ENCODE results near the gene CCDC187. TPM values are rescaled to one million over a fixed set of nuclear protein-coding genes. Genes with fewer than 3 reads are reported as not detected.

CCDC187 gene
- total and polyA plus RNA-seq, 12 donors: 0.02 to 0.07 (median 0.03) TPM; not detected in 8

GRCh38 chr9:136312436-136312835 is 8.5 kb upstream of the CCDC187 start:
- Histone ChIP-seq H3K36me3 (no peaks in the 10 kb centered on the region), H3K9me3 (peaks cover 0 to 18% (median 4%) of the 10 kb centered on the region in 11 donors), H3K27ac (no peak overlapping the region), H3K27me3 (peaks cover 0 to 34% (median 25%) of the 10 kb centered on the region in 7 donors), H3K4me3 (no peak overlapping the region), H3K4me1 (no peaks in the 10 kb centered on the region)
- TF ChIP-seq CTCF (IDR thresholded peaks at IDR 0.05): peak; percentile 31 to 68 (median 61)
- ATAC-seq: peak in 7 of 8 donors; percentile 71 to 82 (median 76)
- DNase-seq: peak in 1 of 2 donors; percentile 56
- WGBS, 2 donors: 57 to 61% methylated on average over 12 of the region's 12 CpGs
- intact Hi-C loops (cut with DNase I): loop anchor here in 6 of 10 donors (1.0 to 10.0 kb wide), 4 partner anchors 51 to 92 kb away; partner anchors contain the start of genes SNAPC4 (in 5 of the 6) and DNLZ (in 1 of the 6)

DNA sequence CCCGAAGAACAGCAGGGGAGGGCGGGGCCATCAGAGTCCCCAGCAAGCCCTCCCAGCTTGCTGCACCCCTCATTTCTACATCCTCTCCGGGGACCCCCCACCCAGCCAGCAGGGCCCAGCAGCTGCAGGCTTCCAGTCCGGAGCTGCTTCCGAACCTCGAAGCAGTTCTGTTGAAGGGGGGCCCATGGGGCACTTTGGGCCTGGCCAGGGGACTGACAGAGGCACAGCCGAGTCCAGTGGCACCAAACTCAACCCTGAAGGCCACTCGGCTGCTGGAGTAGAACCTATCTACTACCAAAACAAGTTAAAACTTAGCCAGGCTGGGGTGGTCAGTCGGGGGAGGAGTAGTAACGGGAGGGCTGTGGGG is 8.1 kb upstream of the CCDC187 start:
- peaks cover 0 to 34% (median 25%) of the 10 kb centered on the region in 7 donors for H3K27me3 ChIP-seq
- H3K4me1 ChIP-seq: no peaks in the 10 kb centered on the region
- intact Hi-C loops (cut with DNase I): loop anchor here in 6 of 10 donors (1.0 to 10.0 kb wide), 4 partner anchors 51 to 93 kb away; partner anchors contain the start of genes SNAPC4 (in 5 of the 6) and DNLZ (in 1 of the 6)
- no peak for DNase-seq
- peaks cover 0 to 18% (median 4%) of the 10 kb centered on the region in 11 donors for H3K9me3 ChIP-seq
- H3K4me3 ChIP-seq: no peak overlapping the region
- 62 to 76% methylated on average over 8 to 10 of the region's 10 CpGs for WGBS, 2 donors
- no peak for TF ChIP-seq CTCF (IDR thresholded peaks at IDR 0.05)
- ATAC-seq: peak in 1 of 8 donors; percentile 4
- H3K36me3 ChIP-seq: no peaks in the 10 kb centered on the region
- no peak overlapping the region for H3K27ac ChIP-seq

GRCh38 chr9:136311051-136312008 is 7.4 kb upstream of the CCDC187 start:
- WGBS, 2 donors: 55 to 60% methylated on average over 23 of the region's 23 CpGs
- H3K9me3 ChIP-seq: peaks cover 0 to 18% (median 4%) of the 10 kb centered on the region in 11 donors
- H3K4me1 ChIP-seq: no peaks in the 10 kb centered on the region
- TF ChIP-seq CTCF (IDR thresholded peaks at IDR 0.05): no peak
- intact Hi-C loops (cut with DNase I): loop anchor here in 6 of 10 donors (1.0 to 10.0 kb wide), 4 partner anchors 52 to 93 kb away; partner anchors contain the start of genes SNAPC4 (in 5 of the 6) and DNLZ (in 1 of the 6)
- no peaks in the 10 kb centered on the region for H3K36me3 ChIP-seq
- peaks cover 0 to 34% (median 25%) of the 10 kb centered on the region in 7 donors for H3K27me3 ChIP-seq
- DNase-seq (peak in 1 of 2 donors; percentile 12), ATAC-seq (peak in 1 of 8 donors; percentile 15)
- no peak overlapping the region for H3K27ac ChIP-seq
- no peak overlapping the region for H3K4me3 ChIP-seq

DNA sequence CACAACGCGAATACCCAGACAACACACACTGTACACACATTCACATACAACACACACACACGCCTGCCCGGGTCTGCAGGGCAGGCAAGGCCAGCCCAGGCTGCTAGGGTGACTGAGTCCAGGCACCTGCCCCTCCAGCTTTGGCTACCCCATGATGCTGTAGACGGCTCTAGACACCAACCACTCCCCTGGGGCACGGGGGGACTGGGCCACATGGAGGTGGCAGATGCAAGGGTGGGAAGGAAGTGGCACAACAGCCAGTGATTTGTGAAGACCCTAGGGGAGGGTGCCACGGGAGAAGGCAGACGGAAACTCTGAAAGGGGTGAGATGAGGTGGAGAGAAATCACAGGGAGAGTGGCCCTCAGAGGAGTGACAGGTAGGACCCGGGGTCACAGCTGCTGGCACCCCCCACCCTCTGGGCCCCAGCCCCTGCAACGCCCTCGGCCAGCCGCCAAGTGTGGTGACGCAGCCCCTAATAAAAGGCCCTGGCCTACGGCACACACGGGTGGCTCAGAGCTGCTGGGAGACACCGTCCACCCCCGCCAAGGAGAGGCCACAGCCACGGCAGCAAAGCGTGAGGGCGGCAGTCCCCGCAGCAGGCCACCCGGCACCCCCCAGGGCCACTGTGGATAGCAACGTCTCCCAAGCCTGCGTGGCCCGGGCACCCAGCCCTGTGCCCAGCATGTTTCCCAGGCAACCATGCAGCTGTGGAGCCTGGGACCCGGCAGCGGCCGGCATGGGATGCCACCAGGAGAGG is 6.6 kb upstream of the CCDC187 start:
- no peaks in the 10 kb centered on the region for H3K36me3 ChIP-seq
- H3K27me3 ChIP-seq: peaks cover 0 to 34% (median 25%) of the 10 kb centered on the region in 7 donors
- DNase-seq: peak in 1 of 2 donors; percentile 12
- no peaks in the 10 kb centered on the region for H3K4me1 ChIP-seq
- intact Hi-C loops (cut with DNase I): loop anchor here in 3 of 10 donors (5.0 to 10.0 kb wide), 2 partner anchors 92 to 94 kb away; partner anchors contain the start of gene SNAPC4 (in 3 of the 3)
- ATAC-seq: no peak
- WGBS, 2 donors: 69 to 78% methylated on average over 26 to 28 of the region's 28 CpGs
- no peak for TF ChIP-seq CTCF (IDR thresholded peaks at IDR 0.05)
- H3K4me3 ChIP-seq: no peak overlapping the region
- peaks cover 0 to 14% (median 4%) of the 10 kb centered on the region in 11 donors for H3K9me3 ChIP-seq
- H3K27ac ChIP-seq: no peak overlapping the region

All from heart right ventricle (tissue), 16 donors.